IPS-NIHi7 (cell line): Measurements from ENCODE around the gene YPEL3.
A peak's percentile ranks its signal among the peaks of the same experiment; 100 is the strongest.

Source experiments
- DNase-seq: peaks from one replicate; pipeline ENCODE4 v3.0.0; 2012; ENCODE audit warnings: mixed read lengths; ENCODE audit errors: extremely low spot score

The YPEL3 gene

DNA sequence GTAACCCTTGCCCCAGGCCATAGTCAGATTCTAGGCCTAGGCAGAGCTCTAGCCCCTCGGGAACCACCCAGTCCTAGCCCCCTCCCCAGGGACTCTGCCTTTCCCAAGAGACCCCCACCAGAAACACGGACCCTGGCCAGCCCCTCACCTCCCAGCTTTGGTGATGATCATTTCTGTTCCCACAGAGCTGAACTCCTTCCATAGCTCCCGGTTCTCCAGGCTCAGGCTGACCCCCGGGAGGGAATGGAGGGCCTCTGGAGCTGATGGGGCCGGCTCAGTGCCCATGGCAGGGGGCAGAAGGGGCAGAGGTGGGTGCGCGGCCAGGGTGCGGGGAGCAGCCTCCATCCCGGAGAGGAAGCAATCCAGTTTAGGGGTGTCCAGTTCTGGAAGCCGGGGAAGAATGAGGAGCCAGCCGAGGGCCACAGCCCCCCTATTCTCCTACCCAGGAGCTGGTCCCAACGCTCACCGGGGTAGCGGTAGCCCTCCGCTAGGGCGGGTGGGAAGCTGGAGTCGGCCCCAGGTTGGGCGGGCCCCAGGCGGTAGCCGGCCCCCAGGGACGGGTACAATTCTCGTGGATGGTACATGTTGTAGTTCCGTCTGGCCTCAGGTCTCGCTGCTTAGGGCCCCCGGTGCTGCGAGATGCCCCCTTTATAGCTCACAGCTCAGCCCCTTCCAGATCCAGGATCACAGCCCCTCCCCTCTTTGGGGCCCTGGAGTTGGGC lies 5.2 kb downstream of the YPEL3 start:
- DNase-seq, result no peak

DNA sequence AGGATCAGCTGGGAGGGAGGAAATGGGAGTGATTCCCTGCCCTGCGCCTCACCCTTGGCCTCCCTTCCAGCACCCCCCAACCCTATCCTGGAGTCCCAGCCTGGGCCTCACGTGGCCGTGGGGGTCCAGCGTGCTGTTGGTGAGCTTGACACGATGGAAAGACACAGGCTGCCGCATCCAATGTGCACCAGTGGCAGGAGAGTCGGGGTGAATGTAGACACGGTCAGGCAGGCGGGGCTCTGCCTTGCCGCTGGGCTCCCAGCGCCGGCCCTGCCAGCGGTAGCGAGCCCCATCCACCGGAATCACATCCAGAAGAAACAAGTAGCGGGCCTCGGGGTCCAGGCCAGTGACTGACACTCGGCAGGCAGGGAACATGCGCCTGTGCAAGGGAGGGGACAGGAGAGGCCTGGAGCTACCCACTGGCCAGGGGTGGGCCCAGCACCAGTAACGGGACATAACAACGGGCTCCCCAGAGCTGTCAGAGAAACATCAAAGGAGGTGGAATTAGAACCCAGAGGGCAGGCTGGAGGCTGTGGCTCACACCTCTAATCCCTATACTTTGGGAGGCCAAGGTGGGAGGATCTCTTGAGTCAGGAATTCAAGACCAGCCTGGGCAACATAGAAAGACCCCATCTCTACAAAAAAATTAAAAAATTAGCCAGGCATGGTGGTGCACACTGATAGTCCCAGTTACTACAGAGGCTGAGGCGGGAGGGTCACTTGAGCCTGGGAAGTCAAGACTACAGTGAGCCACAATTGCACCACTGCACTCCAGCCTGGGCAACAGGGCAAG lies 7.0 kb downstream of the YPEL3 start:
- no peak for DNase-seq

- DNase-seq, result no peak
Measured at GRCh38 chr16:30088237-30088831, 7.7 kb downstream of the YPEL3 start.

- DNase-seq, result no peak
Measured at GRCh38 chr16:30087181-30087898, 8.7 kb downstream of the YPEL3 start.

DNA sequence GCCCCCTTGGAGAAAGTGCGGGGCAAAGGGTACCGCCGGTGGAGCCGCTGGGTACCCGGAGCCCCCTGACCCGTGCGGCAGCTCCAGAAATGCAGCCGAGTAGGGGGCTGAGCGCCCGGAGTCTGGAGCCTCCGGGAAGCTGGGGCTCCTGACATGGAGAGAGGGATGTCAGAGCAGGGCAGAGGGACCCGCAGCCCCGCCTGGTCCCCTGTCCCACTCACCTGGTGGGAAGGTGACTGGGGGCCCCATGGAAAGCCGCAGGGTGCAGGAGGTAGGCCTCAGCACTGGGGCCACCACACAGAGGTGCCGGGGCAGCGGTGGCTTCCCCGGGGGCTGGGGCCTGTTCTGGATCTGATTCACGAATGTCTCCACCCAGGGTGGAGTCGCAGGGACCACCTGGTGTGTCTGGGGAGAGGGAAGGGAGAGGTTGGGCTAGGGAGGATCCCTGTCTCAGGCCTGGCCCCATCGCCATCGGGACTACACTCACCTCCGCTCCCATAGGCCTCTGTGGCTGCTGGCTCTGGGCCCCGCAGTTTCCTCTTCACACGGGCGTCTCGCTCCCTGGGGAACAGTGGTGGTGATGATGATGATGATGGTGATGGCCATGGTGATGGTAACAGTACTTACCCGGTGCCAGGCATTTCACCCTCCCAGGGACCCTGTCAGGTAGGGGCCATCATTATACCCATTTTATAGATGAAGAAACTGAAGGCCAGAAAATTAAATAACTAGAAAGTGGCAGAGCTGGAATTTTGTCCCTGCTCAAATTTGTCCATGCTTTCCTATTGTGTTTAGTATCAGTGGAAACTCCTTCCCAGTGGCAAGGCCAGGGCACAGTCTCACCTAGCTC lies 9.5 kb downstream of the YPEL3 start:
- no peak for DNase-seq

DNA sequence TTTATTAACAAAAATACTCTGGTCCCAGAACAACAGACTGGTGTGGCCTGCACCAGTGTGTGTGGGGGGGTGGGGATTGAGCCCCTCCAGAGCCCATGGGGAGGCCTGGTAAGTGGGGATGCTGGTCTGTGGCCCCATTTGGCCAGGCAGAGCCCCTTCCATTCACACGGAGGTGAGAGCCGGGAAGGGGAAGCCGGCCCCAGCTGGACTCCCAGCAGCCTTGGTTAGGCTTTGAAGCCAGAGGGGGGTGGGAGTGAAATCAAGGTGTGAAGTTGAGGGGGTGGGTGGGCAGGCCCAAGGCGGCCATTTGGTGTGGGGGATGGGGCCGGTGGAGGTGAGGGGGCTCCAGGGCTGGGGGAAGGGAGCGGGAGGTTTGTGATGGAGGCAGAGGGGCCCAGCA lies 10.2 kb downstream of the YPEL3 start:
- DNase-seq, result no peak

DNA sequence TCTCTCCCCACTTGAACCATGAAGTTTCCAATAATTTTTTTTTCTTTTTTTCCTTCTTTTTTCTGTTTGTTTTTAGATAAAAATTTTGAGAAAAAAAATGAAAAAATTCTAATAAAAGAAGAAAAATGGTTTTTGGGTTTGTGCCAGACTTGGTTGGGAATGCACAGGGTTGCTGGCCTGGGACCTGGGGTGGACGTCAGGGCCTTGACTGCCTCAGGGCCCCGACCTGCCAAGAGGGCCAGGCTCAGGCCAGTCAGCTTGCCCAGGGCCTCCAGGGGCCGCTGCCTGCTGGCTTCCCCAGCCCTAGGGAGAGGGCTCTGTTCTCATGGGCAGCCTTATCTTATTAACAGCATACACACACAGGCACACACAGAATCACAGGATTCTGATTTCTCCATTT lies 10.8 kb downstream of the YPEL3 start:
- DNase-seq, result no peak

GRCh38 chr16:30084816-30085159 lies 11.2 kb downstream of the YPEL3 start:
- no peak for DNase-seq

DNA sequence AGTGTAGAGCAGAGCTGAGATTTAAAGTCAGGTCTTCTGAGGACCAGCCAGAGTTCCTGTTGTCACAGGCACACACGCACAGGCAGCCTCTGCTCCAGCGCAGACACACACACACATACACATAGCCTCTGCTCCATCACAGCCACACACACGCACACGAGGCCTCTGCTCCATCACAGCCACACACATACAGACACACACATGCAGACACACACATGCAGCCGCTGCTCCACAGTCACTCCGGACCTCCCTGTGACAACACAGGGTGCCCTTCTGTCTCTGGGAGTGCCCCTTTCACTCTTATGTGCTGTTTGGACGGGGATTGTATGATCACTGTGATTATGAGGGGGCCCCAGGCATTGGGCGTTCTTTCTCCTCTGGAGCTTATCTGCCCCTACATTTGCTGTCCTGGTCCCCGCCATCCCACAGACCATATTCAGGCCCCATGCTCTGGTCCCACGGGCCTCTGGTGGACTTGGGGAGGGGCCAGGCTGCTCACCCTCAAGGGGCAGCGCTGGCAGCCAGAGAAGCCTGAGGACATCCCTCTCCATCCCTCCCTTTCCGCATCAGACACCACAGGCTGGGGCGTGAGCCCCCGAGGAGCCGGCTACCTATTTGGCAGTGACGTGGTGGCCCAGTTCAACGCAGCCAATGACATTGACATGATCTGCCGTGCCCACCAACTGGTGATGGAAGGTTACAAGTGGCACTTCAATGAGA lies 11.8 kb downstream of the YPEL3 start:
- DNase-seq, result no peak

DNA sequence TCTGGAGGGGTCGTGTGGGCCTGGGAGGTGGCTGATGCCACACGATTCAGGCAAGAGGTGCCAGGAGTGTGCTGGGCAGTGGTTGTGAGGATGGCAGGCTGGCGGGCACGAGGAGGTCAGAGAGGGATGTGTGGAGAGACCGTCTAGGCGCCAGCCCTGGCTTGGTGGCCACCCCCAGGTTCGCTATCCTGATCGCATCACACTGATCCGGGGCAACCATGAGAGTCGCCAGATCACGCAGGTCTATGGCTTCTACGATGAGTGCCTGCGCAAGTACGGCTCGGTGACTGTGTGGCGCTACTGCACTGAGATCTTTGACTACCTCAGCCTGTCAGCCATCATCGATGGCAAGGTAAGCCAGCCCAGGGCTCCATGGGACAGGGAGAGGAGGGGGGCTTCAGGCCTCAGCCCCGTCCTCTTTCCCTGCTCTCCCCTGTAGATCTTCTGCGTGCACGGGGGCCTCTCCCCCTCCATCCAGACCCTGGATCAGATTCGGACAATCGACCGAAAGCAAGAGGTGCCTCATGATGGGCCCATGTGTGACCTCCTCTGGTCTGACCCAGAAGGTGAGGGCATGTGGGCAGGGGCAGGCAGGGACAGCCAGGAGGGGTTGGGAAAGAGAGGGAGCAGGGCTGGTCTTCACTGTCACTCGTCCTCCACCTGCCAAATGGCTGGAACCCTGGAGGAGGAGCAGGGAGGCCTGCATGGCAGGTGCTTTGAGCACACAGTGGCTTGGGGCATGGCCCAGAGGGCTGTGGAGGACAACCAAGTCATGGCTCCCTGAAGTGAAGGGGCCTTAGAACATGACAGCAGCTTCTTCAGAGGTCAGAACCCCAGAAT lies 12.6 kb downstream of the YPEL3 start:
- no peak for DNase-seq

GRCh38 chr16:30082545-30083090 lies 13.4 kb downstream of the YPEL3 start:
- no peak for DNase-seq

GRCh38 chr16:30079480-30079879 lies 16.5 kb downstream of the YPEL3 start:
- no peak for DNase-seq

- no peak for DNase-seq
Measured at GRCh38 chr16:30078744-30079143, 17.3 kb downstream of the YPEL3 start.

DNA sequence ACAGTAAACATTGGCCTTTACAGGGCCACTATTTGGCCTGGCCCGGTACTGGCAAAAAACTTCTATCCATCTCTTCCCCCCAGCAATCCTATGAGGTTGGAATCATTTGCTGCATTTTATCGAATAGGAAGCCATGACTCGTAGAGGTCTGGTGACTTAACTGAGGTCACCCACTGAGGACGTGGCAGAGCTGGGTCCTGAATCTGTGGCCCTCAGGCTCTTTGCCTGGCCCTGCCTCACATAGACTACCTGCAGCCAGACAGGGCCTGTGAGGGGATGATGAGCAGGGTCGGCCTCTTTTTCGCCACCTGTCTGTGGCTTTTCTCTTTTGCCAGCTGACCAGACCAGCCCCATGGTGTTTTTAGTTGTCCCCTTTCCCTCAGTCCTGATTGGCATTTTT lies 18.4 kb downstream of the YPEL3 start:
- DNase-seq, result no peak

GRCh38 chr16:30076276-30076791 lies 19.7 kb downstream of the YPEL3 start:
- no peak for DNase-seq

- DNase-seq, result peak; percentile 93
Measured at GRCh38 chr16:30075503-30076275, 20.3 kb downstream of the YPEL3 start, which contains the start of gene PPP4C. PPP4C (plus strand) TSS chr16:30075994; CDS start chr16:30076378, 384 bp downstream.

- DNase-seq, result no peak
Measured at GRCh38 chr16:30070490-30070889, 25.5 kb downstream of the YPEL3 start.
